IPS DF 6.9 (cell line): ENCODE data around the gene FZD7.

Experiments used
- DNase-seq: peaks from one replicate; pipeline ENCODE4 v3.0.0-alpha.2; 2013; ENCODE audit warnings: low read depth, low spot score
- H3K27ac ChIP-seq: one replicate; pipeline ENCODE4 v1.5.1; 2013; ENCODE audit warnings: low read length, control low read depth
- H3K27me3 ChIP-seq: 2 replicates; pipeline ENCODE4 v1.6.1; 2013; ENCODE audit warnings: mild to moderate bottlenecking, low read length; ENCODE audit not compliant: control insufficient read depth, insufficient read depth
- H3K36me3 ChIP-seq: 2 replicates; pipeline ENCODE4 v1.6.1; 2013; ENCODE audit warnings: low read length; ENCODE audit not compliant: control insufficient read depth, insufficient read depth
- H3K4me1 ChIP-seq: 2 replicates; pipeline ENCODE4 v1.6.1; 2013; ENCODE audit warnings: low read length; ENCODE audit not compliant: control insufficient read depth, insufficient read depth
- H3K4me3 ChIP-seq: 2 replicates; pipeline ENCODE4 v1.5.1; 2013; ENCODE audit warnings: mild to moderate bottlenecking, low read length
- H3K9me3 ChIP-seq: 2 replicates; pipeline ENCODE4 v1.6.1; 2013; ENCODE audit warnings: low read length, inconsistent platforms; ENCODE audit not compliant: control insufficient read depth, insufficient read depth
- WGBS: extraction: QIAGEN DNeasy Blood & Tissue Kit; methylation state at CpG from one replicate; pipeline ENCODE4 v1.1.7; 2013; ENCODE audit warnings: mixed read lengths, missing lambda C conversion rate; ENCODE audit not compliant: insufficient read length, insufficient coverage; 5-methylcytosine and 5-hydroxymethylcytosine counted together

FZD7 gene

GRCh38 chr2:202050652-202051051, 17.0 kb downstream of the FZD7 start:
- no peak overlapping the region for H3K27ac ChIP-seq
- peaks cover 5% of the 10 kb centered on the region; the same call in 1 of the 2 replicates for H3K4me1 ChIP-seq
- no peak for DNase-seq
- no peaks in the 10 kb centered on the region for H3K27me3 ChIP-seq
- H3K9me3 ChIP-seq, result no peaks in the 10 kb centered on the region
- no peaks in the 10 kb centered on the region for H3K36me3 ChIP-seq
- no peak overlapping the region for H3K4me3 ChIP-seq

- Histone ChIP-seq H3K36me3 (no peaks in the 10 kb centered on the region), H3K27me3 (no peaks in the 10 kb centered on the region), H3K27ac (no peak overlapping the region), H3K4me1 (peaks cover 5% of the 10 kb centered on the region; the same call in 1 of the 2 replicates), H3K9me3 (no peaks in the 10 kb centered on the region), H3K4me3 (no peak overlapping the region)
- WGBS, result no CpG with 5 or more reads among the region's 8 CpGs
- DNase-seq, result no peak
These were observed 18.0 kb downstream of the FZD7 start for GRCh38 chr2:202051499-202052161.

GRCh38 chr2:202052235-202052634, 18.6 kb downstream of the FZD7 start:
- Histone ChIP-seq H3K4me1 (peaks cover 5% of the 10 kb centered on the region; the same call in 1 of the 2 replicates), H3K36me3 (no peaks in the 10 kb centered on the region), H3K27me3 (no peaks in the 10 kb centered on the region), H3K9me3 (no peaks in the 10 kb centered on the region), H3K27ac (no peak overlapping the region), H3K4me3 (no peak overlapping the region)
- no CpG with 5 or more reads among the region's 1 CpG for WGBS
- no peak for DNase-seq

GRCh38 chr2:202054679-202055078, 21.0 kb downstream of the FZD7 start:
- H3K9me3 ChIP-seq, result no peaks in the 10 kb centered on the region
- H3K36me3 ChIP-seq, result no peaks in the 10 kb centered on the region
- no peak overlapping the region for H3K27ac ChIP-seq
- no CpG with 5 or more reads among the region's 3 CpGs for WGBS
- H3K4me3 ChIP-seq, result no peak overlapping the region
- no peak for DNase-seq
- H3K4me1 ChIP-seq, result peaks cover 5% of the 10 kb centered on the region; the same call in 1 of the 2 replicates
- no peaks in the 10 kb centered on the region for H3K27me3 ChIP-seq

- H3K9me3 ChIP-seq, result no peaks in the 10 kb centered on the region
- H3K36me3 ChIP-seq, result no peaks in the 10 kb centered on the region
- peaks cover 5% of the 10 kb centered on the region; the same call in 1 of the 2 replicates for H3K4me1 ChIP-seq
- DNase-seq, result no peak
- no CpG with 5 or more reads among the region's 2 CpGs for WGBS
- H3K4me3 ChIP-seq, result no peak overlapping the region
- no peak overlapping the region for H3K27ac ChIP-seq
- no peaks in the 10 kb centered on the region for H3K27me3 ChIP-seq
These were observed 23.0 kb downstream of the FZD7 start for GRCh38 chr2:202056611-202057010.

GRCh38 chr2:202060218-202060617, 26.6 kb downstream of the FZD7 start:
- no peak overlapping the region for H3K27ac ChIP-seq
- no peak for DNase-seq
- H3K4me3 ChIP-seq, result no peak overlapping the region
- H3K9me3 ChIP-seq, result no peaks in the 10 kb centered on the region
- H3K27me3 ChIP-seq, result no peaks in the 10 kb centered on the region
- WGBS, result no CpG with 5 or more reads among the region's 3 CpGs
- no peaks in the 10 kb centered on the region for H3K36me3 ChIP-seq
- H3K4me1 ChIP-seq, result peaks cover 5% of the 10 kb centered on the region; the same call in 1 of the 2 replicates

- no peak overlapping the region for H3K4me3 ChIP-seq
- no peak for DNase-seq
- H3K36me3 ChIP-seq, result no peaks in the 10 kb centered on the region
- H3K27me3 ChIP-seq, result no peaks in the 10 kb centered on the region
- H3K27ac ChIP-seq, result no peak overlapping the region
- no CpG with 5 or more reads among the region's 2 CpGs for WGBS
- H3K9me3 ChIP-seq, result no peaks in the 10 kb centered on the region
- peaks cover 5% of the 10 kb centered on the region; the same call in 1 of the 2 replicates for H3K4me1 ChIP-seq
These were observed 28.0 kb downstream of the FZD7 start for GRCh38 chr2:202061695-202062094.

GRCh38 chr2:202064171-202064880, 30.7 kb downstream of the FZD7 start:
- Histone ChIP-seq H3K4me3 (no peak overlapping the region), H3K27me3 (no peaks in the 10 kb centered on the region), H3K4me1 (peaks cover 5% of the 10 kb centered on the region; the same call in 1 of the 2 replicates), H3K9me3 (no peaks in the 10 kb centered on the region), H3K27ac (no peak overlapping the region), H3K36me3 (no peaks in the 10 kb centered on the region)
- no CpG with 5 or more reads among the region's 3 CpGs for WGBS
- no peak for DNase-seq

- Histone ChIP-seq H3K27ac (no peak overlapping the region), H3K9me3 (no peaks in the 10 kb centered on the region), H3K27me3 (no peaks in the 10 kb centered on the region), H3K4me1 (peaks cover 5% of the 10 kb centered on the region; the same call in 1 of the 2 replicates), H3K36me3 (no peaks in the 10 kb centered on the region), H3K4me3 (no peak overlapping the region)
- WGBS, result no CpG with 5 or more reads among the region's 3 CpGs
- DNase-seq, result no peak
These were observed 31.2 kb downstream of the FZD7 start for GRCh38 chr2:202064881-202065230.

GRCh38 chr2:202065876-202066275, 32.2 kb downstream of the FZD7 start:
- Histone ChIP-seq H3K36me3 (no peaks in the 10 kb centered on the region), H3K9me3 (no peaks in the 10 kb centered on the region), H3K4me1 (peaks cover 5% of the 10 kb centered on the region; the same call in 1 of the 2 replicates), H3K27me3 (no peaks in the 10 kb centered on the region), H3K4me3 (no peak overlapping the region), H3K27ac (no peak overlapping the region)
- no peak for DNase-seq
- no CpG with 5 or more reads among the region's 3 CpGs for WGBS
